Trophoblast cell (in vitro differentiated cells and primary cell): ENCODE measurements around the gene CHI3L1.

Experiments used
- DNase-seq, 2 donors: peaks; one replicate each; pipeline ENCODE4 v3.0.0-alpha.2; 2016
- H2AFZ ChIP-seq: 2 replicates; pipeline ENCODE4 v1.6.1; 2013; ENCODE audit warnings: low read length, moderate library complexity, mild to moderate bottlenecking; ENCODE audit not compliant: insufficient read depth, poor library complexity
- H2AK5ac ChIP-seq: 2 replicates; pipeline ENCODE4 v1.6.1; 2013; ENCODE audit warnings: mild to moderate bottlenecking, low read length
- H2BK120ac ChIP-seq: 2 replicates; pipeline ENCODE4 v1.6.1; 2013; ENCODE audit warnings: low read length, mild to moderate bottlenecking, moderate library complexity; ENCODE audit not compliant: insufficient read depth, poor library complexity
- H2BK12ac ChIP-seq: 2 replicates; pipeline ENCODE4 v1.6.1; 2013; ENCODE audit warnings: mild to moderate bottlenecking, low read length, moderate library complexity
- H2BK5ac ChIP-seq: 2 replicates; pipeline ENCODE4 v1.6.1; 2013; ENCODE audit warnings: low read length, low read depth, moderate library complexity, mild to moderate bottlenecking; ENCODE audit not compliant: poor library complexity
- H3K14ac ChIP-seq: 2 replicates; pipeline ENCODE4 v1.6.1; 2013; ENCODE audit warnings: mild to moderate bottlenecking, low read length
- H3K18ac ChIP-seq: 2 replicates; pipeline ENCODE4 v1.6.1; 2013; ENCODE audit warnings: mild to moderate bottlenecking, low read length
- H3K23ac ChIP-seq: 2 replicates; pipeline ENCODE4 v1.6.1; 2013; ENCODE audit warnings: low read length
- H3K27ac ChIP-seq: 2 replicates; pipeline ENCODE4 v1.5.1; 2013; ENCODE audit warnings: low read depth, mild to moderate bottlenecking, inconsistent platforms, low read length, moderate library complexity
- H3K27me3 ChIP-seq: 2 replicates; pipeline ENCODE4 v1.6.1; 2013; ENCODE audit warnings: inconsistent platforms, mild to moderate bottlenecking, low read length, moderate library complexity; ENCODE audit not compliant: insufficient read depth
- H3K36me3 ChIP-seq, 2 experiments: 1 replicate in 1 of 2; 2 replicates in 1 of 2; pipeline ENCODE4 v1.6.1; 2013; ENCODE audit warnings: low read length in 2 of 2, mild to moderate bottlenecking in 2 of 2, moderate library complexity in 1 of 2; ENCODE audit not compliant: insufficient read depth in 2 of 2, control insufficient read depth in 1 of 2
- H3K4ac ChIP-seq: 2 replicates; pipeline ENCODE4 v1.6.1; 2013; ENCODE audit warnings: low read depth, mild to moderate bottlenecking, low read length, moderate library complexity
- H3K4me1 ChIP-seq, 2 experiments: 1 replicate in 1 of 2; 2 replicates in 1 of 2; pipeline ENCODE4 v1.6.1; 2013; ENCODE audit warnings: low read length in 2 of 2, mild to moderate bottlenecking in 2 of 2, moderate library complexity in 1 of 2; ENCODE audit not compliant: insufficient read depth in 2 of 2, control insufficient read depth in 1 of 2
- H3K4me2 ChIP-seq: 2 replicates; pipeline ENCODE4 v1.6.1; 2013; ENCODE audit warnings: inconsistent platforms, mild to moderate bottlenecking, low read length, moderate library complexity
- H3K4me3 ChIP-seq: 2 replicates; pipeline ENCODE4 v1.5.1; 2013; ENCODE audit warnings: mild to moderate bottlenecking, low read depth, low read length, inconsistent platforms
- H3K79me1 ChIP-seq: one replicate; pipeline ENCODE4 v1.6.1; 2013; ENCODE audit warnings: low read length
- H3K79me2 ChIP-seq: 2 replicates; pipeline ENCODE4 v1.6.1; 2013; ENCODE audit warnings: low read length, mild to moderate bottlenecking; ENCODE audit not compliant: control insufficient read depth, insufficient read depth, poor library complexity
- H3K9ac ChIP-seq: 2 replicates; pipeline ENCODE4 v1.6.1; 2013; ENCODE audit warnings: mild to moderate bottlenecking, low read length
- H3K9me3 ChIP-seq: 2 replicates; pipeline ENCODE4 v1.6.1; 2013; ENCODE audit warnings: low read depth, mild to moderate bottlenecking, control low read depth, inconsistent platforms, low read length; ENCODE audit not compliant: insufficient read depth
- H4K12ac ChIP-seq: 2 replicates; pipeline ENCODE4 v1.6.1; 2013; ENCODE audit warnings: low read depth, mild to moderate bottlenecking, low read length, moderate library complexity
- H4K8ac ChIP-seq: 2 replicates; pipeline ENCODE4 v1.6.1; 2013; ENCODE audit warnings: low read depth, mild to moderate bottlenecking, low read length, moderate library complexity
- H4K91ac ChIP-seq: one replicate; pipeline ENCODE4 v1.6.1; 2013; ENCODE audit warnings: low read depth, mild to moderate bottlenecking, low read length, moderate library complexity
- WGBS: extraction: QIAGEN DNeasy Blood & Tissue Kit; methylation state at CpG from one replicate; pipeline ENCODE4 v1.1.7; 2013; ENCODE audit warnings: missing lambda C conversion rate; ENCODE audit not compliant: insufficient read length, insufficient coverage; ENCODE audit errors: extremely low coverage; 5-methylcytosine and 5-hydroxymethylcytosine counted together

The CHI3L1 gene

GRCh38 chr1:203178083-203178482, 8.4 kb downstream of the CHI3L1 start:
- no peaks in the 10 kb centered on the region for H3K79me2 ChIP-seq
- no peak overlapping the region for H2AFZ ChIP-seq
- DNase-seq = no peak
- H3K23ac ChIP-seq = no peak overlapping the region
- H4K12ac ChIP-seq = no peak overlapping the region
- no peak overlapping the region for H3K4me2 ChIP-seq
- no peak overlapping the region for H3K14ac ChIP-seq
- H3K27ac ChIP-seq = no peak overlapping the region
- no peak overlapping the region for H2BK12ac ChIP-seq
- H4K8ac ChIP-seq = no peak overlapping the region
- H4K91ac ChIP-seq = no peak overlapping the region
- H3K27me3 ChIP-seq = no peaks in the 10 kb centered on the region
- no CpG with 5 or more reads among the region's 5 CpGs for WGBS
- H3K4me1 ChIP-seq = no peaks in the 10 kb centered on the region
- H2AK5ac ChIP-seq = no peak overlapping the region
- H3K18ac ChIP-seq = no peak overlapping the region
- H2BK120ac ChIP-seq = no peak overlapping the region
- no peak overlapping the region for H2BK5ac ChIP-seq
- H3K4me3 ChIP-seq = no peak overlapping the region
- no peaks in the 10 kb centered on the region for H3K9me3 ChIP-seq
- no peaks in the 10 kb centered on the region for H3K79me1 ChIP-seq
- no peak overlapping the region for H3K9ac ChIP-seq
- H3K4ac ChIP-seq = no peak overlapping the region
- H3K36me3 ChIP-seq = no peaks in the 10 kb centered on the region

- Histone ChIP-seq H3K27me3 (no peaks in the 10 kb centered on the region), H3K18ac (no peak overlapping the region), H3K23ac (no peak overlapping the region), H3K4me1 (no peaks in the 10 kb centered on the region), H2AFZ (no peak overlapping the region), H3K79me2 (no peaks in the 10 kb centered on the region), H2BK5ac (no peak overlapping the region), H3K36me3 (no peaks in the 10 kb centered on the region), H4K91ac (no peak overlapping the region), H4K12ac (no peak overlapping the region), H3K9me3 (no peaks in the 10 kb centered on the region), H3K4ac (no peak overlapping the region), H4K8ac (no peak overlapping the region), H2BK120ac (no peak overlapping the region), H3K27ac (no peak overlapping the region), H2BK12ac (no peak overlapping the region), H3K4me3 (no peak overlapping the region), H3K4me2 (no peak overlapping the region), H3K9ac (no peak overlapping the region), H3K79me1 (no peaks in the 10 kb centered on the region), H3K14ac (no peak overlapping the region), H2AK5ac (no peak overlapping the region)
- no peak for DNase-seq
- no CpG with 5 or more reads among the region's 9 CpGs for WGBS
These were observed 8.9 kb downstream of the CHI3L1 start for GRCh38 chr1:203177470-203178039.

GRCh38 chr1:203177036-203177405, 9.5 kb downstream of the CHI3L1 start:
- no peak overlapping the region for H3K4me2 ChIP-seq
- H2AK5ac ChIP-seq = no peak overlapping the region
- H3K9ac ChIP-seq = no peak overlapping the region
- no peak overlapping the region for H3K27ac ChIP-seq
- no peak overlapping the region for H3K23ac ChIP-seq
- no peak overlapping the region for H4K12ac ChIP-seq
- H2BK120ac ChIP-seq = no peak overlapping the region
- no peak overlapping the region for H2AFZ ChIP-seq
- H3K79me1 ChIP-seq = no peaks in the 10 kb centered on the region
- H3K36me3 ChIP-seq = no peaks in the 10 kb centered on the region
- H3K4me3 ChIP-seq = no peak overlapping the region
- H3K18ac ChIP-seq = no peak overlapping the region
- H3K9me3 ChIP-seq = peaks cover under 1% of the 10 kb centered on the region
- H3K4me1 ChIP-seq = no peaks in the 10 kb centered on the region
- no CpG with 5 or more reads among the region's 6 CpGs for WGBS
- H2BK12ac ChIP-seq = no peak overlapping the region
- no peak overlapping the region for H4K8ac ChIP-seq
- H2BK5ac ChIP-seq = no peak overlapping the region
- no peak overlapping the region for H4K91ac ChIP-seq
- no peaks in the 10 kb centered on the region for H3K79me2 ChIP-seq
- no peak for DNase-seq
- no peak overlapping the region for H3K4ac ChIP-seq
- no peaks in the 10 kb centered on the region for H3K27me3 ChIP-seq
- no peak overlapping the region for H3K14ac ChIP-seq

- no CpG with 5 or more reads among the region's 9 CpGs for WGBS
These were observed 10.1 kb downstream of the CHI3L1 start for GRCh38 chr1:203176273-203177035.

More at GRCh38 chr1:203176273-203177035, 10.1 kb downstream of the CHI3L1 start:
- H2BK5ac ChIP-seq = no peak overlapping the region
- H3K79me2 ChIP-seq = no peaks in the 10 kb centered on the region
- no peak overlapping the region for H2BK12ac ChIP-seq
- no peak overlapping the region for H2AK5ac ChIP-seq
- H3K4me1 ChIP-seq = no peaks in the 10 kb centered on the region
- no peak overlapping the region for H2BK120ac ChIP-seq
- H4K12ac ChIP-seq = no peak overlapping the region
- H3K18ac ChIP-seq = no peak overlapping the region
- H3K4me2 ChIP-seq = no peak overlapping the region
- no peaks in the 10 kb centered on the region for H3K79me1 ChIP-seq
- no peak overlapping the region for H3K4ac ChIP-seq
- peaks cover 2% of the 10 kb centered on the region for H3K9me3 ChIP-seq
- H4K8ac ChIP-seq = no peak overlapping the region
- H2AFZ ChIP-seq = no peak overlapping the region
- H3K9ac ChIP-seq = no peak overlapping the region
- H3K27ac ChIP-seq = no peak overlapping the region
- no peak overlapping the region for H4K91ac ChIP-seq
- no peak for DNase-seq
- H3K27me3 ChIP-seq = no peaks in the 10 kb centered on the region
- no peak overlapping the region for H3K14ac ChIP-seq
- no peak overlapping the region for H3K4me3 ChIP-seq
- no peak overlapping the region for H3K23ac ChIP-seq
- no peaks in the 10 kb centered on the region for H3K36me3 ChIP-seq
